AG04450 (cell line): ENCODE data around the gene ARRDC3. TPM values are rescaled to one million over a fixed set of nuclear protein-coding genes. Genes with fewer than 3 reads are reported as not detected.
"Not testable (repeated sequence)": the region's sequence is repeated elsewhere in the genome, so short reads cannot be mapped to it uniquely, and the experiment has no call there.

Experiments used
- CTCF ChIA-PET: fragments of 300-600, 350-600 bp; formaldehyde crosslinking; extraction: SDS; loops from one replicate; lab custom pipeline; 2022; ENCODE audit warnings: antibody characterized with exemption, inconsistent platforms; lab: Charles Lee
- POLR2A ChIA-PET: fragments of 350-600 bp; formaldehyde crosslinking; extraction: SDS; loops from one replicate; lab custom pipeline; 2021; ENCODE audit warnings: antibody characterized with exemption, inconsistent platforms; lab: Yijun Ruan, JAX
- DNase-seq: peaks from one replicate; pipeline ENCODE4 v3.0.0-alpha.2; 2011; ENCODE audit warnings: low read depth, low spot score
- H3K27ac ChIP-seq: one replicate; pipeline ENCODE4 v1.5.1; 2012; ENCODE audit warnings: low read depth, low read length, control low read depth
- H3K27me3 ChIP-seq: one replicate; pipeline ENCODE4 v1.6.0; 2012; ENCODE audit warnings: low read length; ENCODE audit not compliant: control insufficient read depth, insufficient read depth
- H3K4me3 ChIP-seq: 2 replicates; pipeline ENCODE4 v1.5.1; 2011; ENCODE audit warnings: mild to moderate bottlenecking, low read depth, low read length, control low read depth
- H3K9me3 ChIP-seq: 2 replicates; pipeline ENCODE4 v1.5.1; 2012; ENCODE audit warnings: low read length; ENCODE audit not compliant: control insufficient read depth, insufficient read depth
- polyA plus RNA-seq: library from polyadenylated mRNA; depleted of rRNA; stranded (reverse); fragments of >200 nt; gene quantifications from 2 replicates; pipeline ENCODE4 v1.2.3, GENCODE V29; 2011
- TF ChIP-seq, protein P1 (sequence below): IDR thresholded peaks from 2 replicates; pipeline ENCODE4 v1.5.1; 2011; ENCODE audit warnings: low read depth, low read length, control low read depth, inconsistent platforms

ARRDC3 gene
- polyA plus RNA-seq, 1 experiment: 38.3 TPM

DNA sequence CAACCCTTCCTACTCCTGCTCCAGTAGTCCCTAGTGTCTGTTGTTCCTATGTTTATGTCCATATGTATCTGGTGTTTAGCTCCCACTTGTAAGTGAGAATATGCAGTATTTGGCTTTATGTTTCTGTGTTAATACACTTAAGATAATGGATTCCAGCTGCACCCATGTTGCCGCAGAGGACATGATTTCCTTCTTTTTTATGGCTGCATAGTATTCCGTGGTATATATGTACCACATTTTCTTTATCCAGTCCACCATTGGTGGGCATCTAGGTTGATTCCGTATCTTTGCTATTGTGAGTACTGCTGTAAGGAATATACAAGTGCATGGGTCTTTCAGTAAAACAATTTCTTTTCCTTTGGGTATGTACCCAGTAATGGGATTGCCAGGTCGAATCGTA is 5.2 kb upstream of the ARRDC3 start:
- ChIA-PET POLR2A (no interaction called here), CTCF (interaction anchor here (4.9 to 9.0 kb wide), 4 partner anchors 30 to 522 kb away, joined by 52 to 200 read pairs (median 123); no protein-coding TSS in a partner anchor)
- TF ChIP-seq, protein P1, sequence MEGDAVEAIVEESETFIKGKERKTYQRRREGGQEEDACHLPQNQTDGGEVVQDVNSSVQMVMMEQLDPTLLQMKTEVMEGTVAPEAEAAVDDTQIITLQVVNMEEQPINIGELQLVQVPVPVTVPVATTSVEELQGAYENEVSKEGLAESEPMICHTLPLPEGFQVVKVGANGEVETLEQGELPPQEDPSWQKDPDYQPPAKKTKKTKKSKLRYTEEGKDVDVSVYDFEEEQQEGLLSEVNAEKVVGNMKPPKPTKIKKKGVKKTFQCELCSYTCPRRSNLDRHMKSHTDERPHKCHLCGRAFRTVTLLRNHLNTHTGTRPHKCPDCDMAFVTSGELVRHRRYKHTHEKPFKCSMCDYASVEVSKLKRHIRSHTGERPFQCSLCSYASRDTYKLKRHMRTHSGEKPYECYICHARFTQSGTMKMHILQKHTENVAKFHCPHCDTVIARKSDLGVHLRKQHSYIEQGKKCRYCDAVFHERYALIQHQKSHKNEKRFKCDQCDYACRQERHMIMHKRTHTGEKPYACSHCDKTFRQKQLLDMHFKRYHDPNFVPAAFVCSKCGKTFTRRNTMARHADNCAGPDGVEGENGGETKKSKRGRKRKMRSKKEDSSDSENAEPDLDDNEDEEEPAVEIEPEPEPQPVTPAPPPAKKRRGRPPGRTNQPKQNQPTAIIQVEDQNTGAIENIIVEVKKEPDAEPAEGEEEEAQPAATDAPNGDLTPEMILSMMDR: no peak
- Histone ChIP-seq H3K27ac (no peak overlapping the region), H3K9me3 (no peaks in the 10 kb centered on the region), H3K27me3 (no peaks in the 10 kb centered on the region), H3K4me3 (no peak overlapping the region)
- no peak for DNase-seq

DNA sequence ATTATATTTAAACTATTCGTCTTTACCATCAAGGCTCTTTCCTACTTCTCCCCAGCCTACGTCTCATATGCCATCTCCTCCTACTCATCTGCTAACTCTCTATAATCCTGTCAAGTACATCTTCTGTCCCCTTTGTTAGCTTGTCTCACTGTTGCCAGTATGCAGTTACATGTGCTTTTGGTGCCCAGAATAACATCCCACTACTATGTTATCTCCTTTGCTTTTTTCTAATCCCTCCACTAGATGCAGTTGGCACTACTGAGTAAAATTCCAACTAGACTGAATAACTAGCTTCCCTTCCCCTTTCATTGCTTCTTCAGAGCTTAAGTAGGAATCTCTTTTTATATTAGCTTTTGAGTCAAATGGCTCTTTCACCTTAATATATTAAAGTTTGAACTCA is 3.0 kb upstream of the ARRDC3 start:
- DNase-seq: no peak
- Histone ChIP-seq H3K27me3 (no peaks in the 10 kb centered on the region), H3K27ac (no peak overlapping the region), H3K4me3 (no peak overlapping the region), H3K9me3 (no peaks in the 10 kb centered on the region)
- TF ChIP-seq, protein P1: no peak
- CTCF ChIA-PET: interaction anchor here (0.6 to 9.0 kb wide), 27 partner anchors 12 to 602 kb away, joined by 3 to 200 read pairs (median 12); no protein-coding TSS in a partner anchor
- POLR2A ChIA-PET: no interaction called here

DNA sequence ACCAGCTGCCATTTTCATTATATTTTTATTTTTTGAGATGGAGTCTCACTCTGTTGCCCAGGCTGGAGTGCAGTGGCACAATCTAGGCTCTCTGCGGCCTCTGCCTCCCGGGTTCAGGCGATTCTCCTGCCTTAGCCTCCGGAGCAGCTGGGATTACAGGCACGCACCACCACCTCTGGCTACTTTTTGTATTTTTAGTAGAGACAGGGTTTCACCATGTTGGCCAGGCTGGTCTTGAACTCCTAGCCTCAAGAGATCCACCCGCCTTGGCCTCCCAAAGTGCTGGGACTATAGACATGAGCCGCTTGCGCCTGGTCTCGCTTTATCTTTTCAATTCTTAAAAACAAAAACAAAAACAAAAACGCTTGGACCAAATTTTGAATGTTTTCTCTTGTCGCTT is 2.5 kb upstream of the ARRDC3 start:
- not testable (repeated sequence) for H3K4me3 ChIP-seq, H3K27ac ChIP-seq, H3K27me3 ChIP-seq, H3K9me3 ChIP-seq, DNase-seq
- POLR2A ChIA-PET: interaction anchor here (1.0 kb wide), 1 partner anchor 105 kb away, joined by 3 read pairs; no protein-coding TSS in a partner anchor
- CTCF ChIA-PET: interaction anchor here (0.6 to 9.0 kb wide), 64 partner anchors 12 to 602 kb away, joined by 3 to 200 read pairs (median 6); no protein-coding TSS in a partner anchor

DNA sequence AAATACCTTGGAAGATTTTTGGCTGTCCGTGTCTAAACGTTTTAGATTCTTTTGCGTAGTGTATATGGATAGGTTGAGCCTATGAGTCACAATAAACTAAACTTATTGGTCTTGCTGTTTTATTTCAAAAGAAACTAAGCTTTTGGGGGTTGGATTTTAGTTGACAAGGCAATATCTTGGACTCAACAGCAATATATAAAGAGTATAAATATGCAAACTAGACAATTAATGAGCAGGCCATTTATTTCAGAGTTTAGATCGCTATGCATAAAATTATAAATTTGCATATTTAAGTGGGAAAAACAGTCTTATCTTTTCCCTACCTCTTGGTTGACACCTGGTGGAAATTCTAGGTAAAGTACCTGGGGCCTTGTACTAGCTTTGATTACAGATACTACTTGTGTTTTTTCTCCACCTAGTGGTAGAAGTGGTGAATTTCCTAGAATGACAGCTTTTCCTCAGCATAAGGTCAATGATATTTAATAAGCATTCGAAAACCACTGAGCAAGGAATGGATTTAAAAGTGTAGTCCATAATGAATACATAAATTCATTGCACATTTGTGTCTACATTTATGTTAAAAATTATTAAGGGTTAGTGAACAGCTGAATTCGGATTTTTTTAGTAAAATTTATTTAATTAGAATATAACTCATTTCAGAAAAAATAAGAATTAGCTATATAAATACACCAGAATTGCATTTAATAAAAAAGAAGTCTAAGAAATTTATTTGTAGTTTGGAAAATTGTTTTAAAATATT is 1.7 kb upstream of the ARRDC3 start:
- Histone ChIP-seq H3K9me3 (peaks cover 2% of the 10 kb centered on the region; the same call in 1 of the 2 replicates), H3K27ac (no peak overlapping the region), H3K27me3 (no peaks in the 10 kb centered on the region), H3K4me3 (peak overlapping the region; percentile 78)
- CTCF ChIA-PET: interaction anchor here (0.6 to 9.0 kb wide), 75 partner anchors 9 to 601 kb away, joined by 3 to 200 read pairs (median 5); no protein-coding TSS in a partner anchor
- POLR2A ChIA-PET: interaction anchor here (1.0 kb wide), 1 partner anchor 104 kb away, joined by 3 read pairs; no protein-coding TSS in a partner anchor
- TF ChIP-seq, protein P1: peak; percentile 94
- peak; percentile 67 for DNase-seq

DNA sequence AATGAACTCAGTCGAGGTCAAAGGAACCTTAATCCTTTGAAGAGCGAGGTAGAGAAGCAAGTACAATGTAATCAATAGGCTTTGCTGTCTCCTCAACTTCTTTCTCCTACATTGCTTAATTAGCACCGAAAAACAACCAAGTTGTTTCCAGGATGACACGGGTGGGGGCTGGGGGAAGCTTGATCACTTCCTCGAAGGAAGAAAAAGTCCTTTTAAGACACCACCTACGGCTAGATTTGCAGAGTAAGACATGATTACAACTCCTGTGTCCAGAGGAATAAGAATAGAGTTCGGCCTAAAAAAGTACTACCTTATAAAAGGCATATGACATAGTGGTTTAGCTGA is 811 bp upstream of the ARRDC3 start:
- CTCF ChIA-PET: interaction anchor here (1.0 to 9.0 kb wide), 41 partner anchors 10 to 600 kb away, joined by 3 to 200 read pairs (median 11); no protein-coding TSS in a partner anchor
- TF ChIP-seq, protein P1: no peak
- H3K4me3 ChIP-seq: peak overlapping the region; percentile 78
- POLR2A ChIA-PET: interaction anchor here (0.7 to 2.0 kb wide), 10 partner anchors 24 to 451 kb away, joined by 3 to 11 read pairs (median 4); no protein-coding TSS in a partner anchor
- H3K27ac ChIP-seq: peak overlapping the region; percentile 82
- no peaks in the 10 kb centered on the region for H3K27me3 ChIP-seq
- DNase-seq: no peak
- peaks cover 2% of the 10 kb centered on the region; the same call in 1 of the 2 replicates for H3K9me3 ChIP-seq
